HEK293 (cell line): Measurements from ENCODE around the gene PDYN.

ENCODE experiments used
- CTCF ChIA-PET: fragments of 350-600 bp; formaldehyde crosslinking; extraction: SDS; loops from one replicate; lab custom pipeline; 2021; ENCODE audit warnings: antibody characterized with exemption; lab: Yijun Ruan, JAX
- POLR2A ChIA-PET: fragments of 300-600 bp; formaldehyde crosslinking; extraction: SDS; loops from one replicate; lab custom pipeline; 2020; ENCODE audit warnings: antibody characterized with exemption, inconsistent platforms; lab: Yijun Ruan, JAX
- H3K27ac ChIP-seq: fragments of 200-500 bp; sonication (Bioruptor generic); 2 replicates; pipeline ENCODE4 v1.5.1; 2014; ENCODE audit warnings: low read depth, low read length, control low read depth, inconsistent platforms; ENCODE audit errors: extremely low read depth
- H3K36me3 ChIP-seq, 2 experiments: fragments of 200-500 bp in 1 of 2; sonication (Bioruptor generic) in 1 of 2; 1 replicate in 1 of 2; 2 replicates in 1 of 2; pipeline ENCODE4 v1.5.1; 2014 to 2017; ENCODE audit warnings: inconsistent platforms in 2 of 2, low read length in 2 of 2; ENCODE audit not compliant: control insufficient read depth in 2 of 2, insufficient read depth in 1 of 2
- H3K4me1 ChIP-seq: fragments of 200-500 bp; sonication (Bioruptor generic); 2 replicates; pipeline ENCODE4 v1.5.1; 2014; ENCODE audit warnings: mild to moderate bottlenecking, low read length, inconsistent platforms; ENCODE audit not compliant: control insufficient read depth, insufficient read depth
- H3K4me3 ChIP-seq: 2 replicates; pipeline ENCODE4 v1.5.1; 2011; ENCODE audit warnings: low read depth, mild to moderate bottlenecking, control low read depth, low read length, moderate library complexity
- H3K9me3 ChIP-seq: fragments of 200-500 bp; sonication (Bioruptor generic); 2 replicates; pipeline ENCODE4 v1.5.1; 2014; ENCODE audit warnings: low read depth, low read length, inconsistent platforms; ENCODE audit not compliant: control insufficient read depth, insufficient read depth
- CTCF ChIP-seq: fragments of 450-650 bp; formaldehyde crosslinking; IDR thresholded peaks from 2 replicates; pipeline ENCODE4 v1.5.1; 2016; ENCODE audit warnings: missing biosample characterization, missing genetic modification characterization
- EGR2 ChIP-seq: fragments of 450-650 bp; formaldehyde crosslinking; IDR thresholded peaks from 2 replicates; pipeline ENCODE4 v1.5.1; 2016; ENCODE audit warnings: low read depth, missing biosample characterization, missing genetic modification characterization
- HIC1 ChIP-seq: fragments of 450-650 bp; formaldehyde crosslinking; IDR thresholded peaks from 2 replicates; pipeline ENCODE4 v1.5.1; 2016; ENCODE audit warnings: missing biosample characterization, missing genetic modification characterization
- IKZF3 ChIP-seq: fragments of 450-650 bp; IDR thresholded peaks from 2 replicates; pipeline ENCODE4 v1.5.0; 2018; ENCODE audit warnings: missing biosample characterization, mild to moderate bottlenecking, missing genetic modification characterization, moderate library complexity
- SCRT1 ChIP-seq: fragments of 450-650 bp; formaldehyde crosslinking; IDR thresholded peaks from 2 replicates; pipeline ENCODE4 v1.5.1; 2016; ENCODE audit warnings: missing biosample characterization, missing genetic modification characterization, borderline replicate concordance
- SP3 ChIP-seq: fragments of 450-650 bp; formaldehyde crosslinking; IDR thresholded peaks from 2 replicates; pipeline ENCODE4 v1.5.1; 2016; ENCODE audit warnings: missing biosample characterization, missing genetic modification characterization
- TRIM28 ChIP-seq: IDR thresholded peaks from 2 replicates; pipeline ENCODE4 v1.6.1; 2011; ENCODE audit warnings: low read length, control low read depth, borderline replicate concordance
- ZBTB1 ChIP-seq: fragments of 450-650 bp; formaldehyde crosslinking; IDR thresholded peaks from 2 replicates; pipeline ENCODE4 v1.5.1; 2016; ENCODE audit warnings: missing biosample characterization, missing genetic modification characterization
- ZBTB17 ChIP-seq: fragments of 450-650 bp; formaldehyde crosslinking; IDR thresholded peaks from 2 replicates; pipeline ENCODE4 v1.5.1; 2016; ENCODE audit warnings: missing biosample characterization, missing genetic modification characterization
- ZBTB48 ChIP-seq: fragments of 450-650 bp; formaldehyde crosslinking; IDR thresholded peaks from 2 replicates; pipeline ENCODE4 v1.5.1; 2016; ENCODE audit warnings: missing biosample characterization, missing genetic modification characterization
- ZBTB8A ChIP-seq: fragments of 450-650 bp; formaldehyde crosslinking; IDR thresholded peaks from 2 replicates; pipeline ENCODE4 v1.5.1; 2016; ENCODE audit warnings: missing biosample characterization, missing genetic modification characterization
- ZNF157 ChIP-seq: fragments of 450-650 bp; formaldehyde crosslinking; IDR thresholded peaks from 2 replicates; pipeline ENCODE4 v1.5.1; 2016; ENCODE audit warnings: missing biosample characterization, missing genetic modification characterization
- ZNF221 ChIP-seq: fragments of 450-650 bp; formaldehyde crosslinking; IDR thresholded peaks from 2 replicates; pipeline ENCODE4 v1.5.1; 2017; ENCODE audit warnings: missing biosample characterization, missing genetic modification characterization, borderline replicate concordance
- ZNF423 ChIP-seq: fragments of 450-650 bp; formaldehyde crosslinking; IDR thresholded peaks from 2 replicates; pipeline ENCODE4 v1.5.1; 2016; ENCODE audit warnings: missing biosample characterization, missing genetic modification characterization
- ZNF488 ChIP-seq: fragments of 450-650 bp; formaldehyde crosslinking; IDR thresholded peaks from 2 replicates; pipeline ENCODE4 v1.5.1; 2016; ENCODE audit warnings: missing biosample characterization, missing genetic modification characterization
- ZNF501 ChIP-seq: fragments of 450-650 bp; formaldehyde crosslinking; IDR thresholded peaks from 2 replicates; pipeline ENCODE4 v1.5.1; 2016; ENCODE audit warnings: missing biosample characterization, missing genetic modification characterization
- ZNF549 ChIP-seq: fragments of 450-650 bp; IDR thresholded peaks from 2 replicates; pipeline ENCODE4 v1.5.1; 2018; ENCODE audit warnings: missing biosample characterization, missing genetic modification characterization, mild to moderate bottlenecking, inconsistent platforms, moderate library complexity
- ZNF629 ChIP-seq: fragments of 450-650 bp; formaldehyde crosslinking; IDR thresholded peaks from 2 replicates; pipeline ENCODE4 v1.5.1; 2017; ENCODE audit warnings: missing biosample characterization, missing genetic modification characterization
- ZNF654 ChIP-seq: fragments of 450-650 bp; formaldehyde crosslinking; IDR thresholded peaks from 2 replicates; pipeline ENCODE4 v1.5.1; 2016; ENCODE audit warnings: low read depth, missing biosample characterization, missing genetic modification characterization
- ZNF660 ChIP-seq: fragments of 450-650 bp; IDR thresholded peaks from 2 replicates; pipeline ENCODE4 v1.5.1; 2018; ENCODE audit warnings: missing biosample characterization, mild to moderate bottlenecking, missing genetic modification characterization
- ZNF664 ChIP-seq: fragments of 450-650 bp; formaldehyde crosslinking; IDR thresholded peaks from 2 replicates; pipeline ENCODE4 v1.5.1; 2016; ENCODE audit warnings: missing biosample characterization, missing genetic modification characterization

The PDYN gene

GRCh38 chr20:2010533-2010932, 16.7 kb upstream of the PDYN start:
- no peaks in the 10 kb centered on the region for H3K36me3 ChIP-seq
- no peak overlapping the region for H3K27ac ChIP-seq
- H3K4me1 ChIP-seq: no peaks in the 10 kb centered on the region
- POLR2A ChIA-PET: no interaction called here
- CTCF ChIA-PET: interaction anchor here (0.6 to 6.1 kb wide), 4 partner anchors 29 to 815 kb away, joined by 3 to 80 read pairs (median 4); no protein-coding TSS in a partner anchor
- TF ChIP-seq HIC1 (tag by site-specific recombination) (no peak), TRIM28 (no peak), SP3 (tag by site-specific recombination) (no peak), ZBTB1 (no peak), ZNF501 (tag by site-specific recombination) (no peak), IKZF3 (tag by site-specific recombination) (no peak), ZBTB48 (no peak), ZNF549 (tag by site-specific recombination) (no peak), ZBTB17 (tag by site-specific recombination) (no peak), ZNF221 (tag by site-specific recombination) (no peak), ZNF157 (no peak), ZNF423 (tag by site-specific recombination) (no peak), ZBTB8A (tag by site-specific recombination) (no peak), SCRT1 (tag by site-specific recombination) (no peak), ZNF629 (tag by site-specific recombination) (no peak), ZNF660 (tag by site-specific recombination) (no peak), ZNF488 (tag by site-specific recombination) (no peak)
- H3K9me3 ChIP-seq: no peaks in the 10 kb centered on the region
- H3K4me3 ChIP-seq: no peak overlapping the region

GRCh38 chr20:2006452-2007361, 12.8 kb upstream of the PDYN start:
- POLR2A ChIA-PET: no interaction called here

More at GRCh38 chr20:2006452-2007361, 12.8 kb upstream of the PDYN start:
- H3K4me1 ChIP-seq: no peaks in the 10 kb centered on the region
- H3K4me3 ChIP-seq: no peak overlapping the region
- TF ChIP-seq ZNF664 (tag by site-specific recombination) (no peak), EGR2 (0 out of 2 replicates have a peak, but pooled peaks have one; percentile 27), CTCF (tag by site-specific recombination) (0 out of 2 replicates have a peak, but pooled peaks have one; percentile 27), TRIM28 (no peak), ZNF654 (tag by site-specific recombination) (peak; percentile 43)
- CTCF ChIA-PET: interaction anchor here (0.6 to 6.1 kb wide), 48 partner anchors 10 to 462 kb away, joined by 3 to 80 read pairs (median 4); partner anchors contain the start of gene PDYN
- no peak overlapping the region for H3K27ac ChIP-seq
- no peaks in the 10 kb centered on the region for H3K36me3 ChIP-seq
- no peaks in the 10 kb centered on the region for H3K9me3 ChIP-seq
